Measurements from ENCODE around the gene RPS6KA3. TPM values are rescaled to one million over a fixed set of nuclear protein-coding genes. Genes with fewer than 3 reads are reported as not detected.

Gene RPS6KA3
- total RNA-seq, 1 donor from 2014 or later: 40.5 TPM

DNA sequence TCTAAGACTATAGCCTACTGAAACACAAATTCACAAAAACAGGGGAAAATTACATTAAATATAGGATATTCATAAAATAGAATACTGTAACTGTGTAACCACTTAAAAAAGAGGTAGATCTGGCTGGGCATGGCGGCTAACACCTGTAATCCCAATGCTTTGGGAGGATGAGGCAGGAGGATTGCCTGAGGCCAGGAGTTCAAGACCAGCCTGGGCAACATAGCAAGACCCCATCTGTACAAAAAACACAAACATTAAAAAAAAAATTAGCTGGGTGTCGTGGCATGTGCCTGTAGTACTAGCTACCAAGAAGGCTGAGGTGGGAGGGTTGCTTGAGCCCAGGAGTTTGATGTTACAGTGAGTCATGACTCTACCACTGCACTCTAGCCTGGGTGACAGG lies 33.4 kb downstream of the RPS6KA3 start:
- no peak for ATAC-seq (ENCODE audit: low read depth)
- Mint-ChIP-seq H3K36me3 (ENCODE audit: low read depth) (peaks cover 52% of the 10 kb centered on the region), H3K27ac (no peak overlapping the region), H3K27me3 (no peaks in the 10 kb centered on the region), H3K9me3 (no peaks in the 10 kb centered on the region), H3K4me1 (peaks cover 22% of the 10 kb centered on the region), H3K4me3 (no peak overlapping the region)
- ChIA-PET CTCF (no interaction called here), POLR2A (no interaction called here)
- TF ChIP-seq, protein P1, sequence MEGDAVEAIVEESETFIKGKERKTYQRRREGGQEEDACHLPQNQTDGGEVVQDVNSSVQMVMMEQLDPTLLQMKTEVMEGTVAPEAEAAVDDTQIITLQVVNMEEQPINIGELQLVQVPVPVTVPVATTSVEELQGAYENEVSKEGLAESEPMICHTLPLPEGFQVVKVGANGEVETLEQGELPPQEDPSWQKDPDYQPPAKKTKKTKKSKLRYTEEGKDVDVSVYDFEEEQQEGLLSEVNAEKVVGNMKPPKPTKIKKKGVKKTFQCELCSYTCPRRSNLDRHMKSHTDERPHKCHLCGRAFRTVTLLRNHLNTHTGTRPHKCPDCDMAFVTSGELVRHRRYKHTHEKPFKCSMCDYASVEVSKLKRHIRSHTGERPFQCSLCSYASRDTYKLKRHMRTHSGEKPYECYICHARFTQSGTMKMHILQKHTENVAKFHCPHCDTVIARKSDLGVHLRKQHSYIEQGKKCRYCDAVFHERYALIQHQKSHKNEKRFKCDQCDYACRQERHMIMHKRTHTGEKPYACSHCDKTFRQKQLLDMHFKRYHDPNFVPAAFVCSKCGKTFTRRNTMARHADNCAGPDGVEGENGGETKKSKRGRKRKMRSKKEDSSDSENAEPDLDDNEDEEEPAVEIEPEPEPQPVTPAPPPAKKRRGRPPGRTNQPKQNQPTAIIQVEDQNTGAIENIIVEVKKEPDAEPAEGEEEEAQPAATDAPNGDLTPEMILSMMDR (IDR thresholded peaks at IDR 0.05): no peak
- intact Hi-C loops (cut with micrococcal nuclease): no loop called here
- DNase-seq: no peak

DNA sequence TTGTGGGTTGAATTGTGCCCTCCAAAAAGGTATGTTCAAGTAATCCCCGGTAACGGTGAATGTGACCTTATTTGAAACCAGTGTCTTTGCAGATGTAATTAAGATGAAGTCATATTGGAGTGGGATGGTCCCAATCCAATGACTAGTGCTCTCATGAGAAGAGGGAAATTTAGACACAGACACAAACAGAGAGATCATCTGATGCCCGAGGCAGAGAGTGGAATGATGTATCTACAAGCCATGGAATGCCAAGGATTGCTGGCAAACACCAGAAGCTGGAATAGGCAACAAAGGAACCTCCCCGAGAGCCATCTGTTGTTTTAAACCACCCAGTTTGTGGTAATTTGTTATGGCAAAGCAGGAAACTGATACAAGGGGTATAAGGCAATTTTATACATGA lies 35.1 kb downstream of the RPS6KA3 start:
- ChIA-PET POLR2A (no interaction called here), CTCF (no interaction called here)
- no peak overlapping the region for H3K27ac Mint-ChIP-seq
- ATAC-seq (ENCODE audit: low read depth) (no peak), DNase-seq (no peak)
- H3K4me3 Mint-ChIP-seq: no peak overlapping the region
- peaks cover 22% of the 10 kb centered on the region for H3K4me1 Mint-ChIP-seq
- intact Hi-C loops (cut with micrococcal nuclease): no loop called here
- peaks cover 55% of the 10 kb centered on the region for H3K36me3 Mint-ChIP-seq (ENCODE audit: low read depth)
- TF ChIP-seq, protein P1 (IDR thresholded peaks at IDR 0.05): no peak
- no peaks in the 10 kb centered on the region for H3K27me3 Mint-ChIP-seq
- H3K9me3 Mint-ChIP-seq: no peaks in the 10 kb centered on the region

DNA sequence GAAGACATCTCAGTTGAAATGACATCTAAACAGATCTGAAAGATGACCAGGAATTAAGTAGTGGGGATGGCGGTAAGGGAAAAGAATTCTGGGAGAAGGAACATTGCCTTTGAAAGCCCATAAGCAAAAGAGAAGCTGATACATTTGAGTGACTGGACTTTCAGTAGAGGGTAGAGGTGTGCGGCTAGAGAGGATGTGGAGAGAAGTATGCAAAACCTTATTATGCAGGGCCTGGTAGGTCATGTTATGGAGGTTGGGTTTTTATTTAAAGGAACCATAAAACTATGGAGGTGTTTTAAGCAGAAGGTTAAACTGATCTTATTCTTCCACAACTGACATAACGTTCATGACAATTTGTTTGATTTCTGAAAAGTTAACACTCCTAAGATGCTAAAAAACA lies 36.3 kb downstream of the RPS6KA3 start:
- no peak overlapping the region for H3K4me3 Mint-ChIP-seq
- POLR2A ChIA-PET: no interaction called here
- peaks cover 49% of the 10 kb centered on the region for H3K36me3 Mint-ChIP-seq (ENCODE audit: low read depth)
- H3K27ac Mint-ChIP-seq: no peak overlapping the region
- DNase-seq (no peak), ATAC-seq (ENCODE audit: low read depth) (peak; percentile 57)
- H3K9me3 Mint-ChIP-seq: no peaks in the 10 kb centered on the region
- no peaks in the 10 kb centered on the region for H3K27me3 Mint-ChIP-seq
- CTCF ChIA-PET: no interaction called here
- TF ChIP-seq, protein P1 (IDR thresholded peaks at IDR 0.05): no peak
- intact Hi-C loops (cut with micrococcal nuclease): no loop called here
- H3K4me1 Mint-ChIP-seq: peaks cover 26% of the 10 kb centered on the region

DNA sequence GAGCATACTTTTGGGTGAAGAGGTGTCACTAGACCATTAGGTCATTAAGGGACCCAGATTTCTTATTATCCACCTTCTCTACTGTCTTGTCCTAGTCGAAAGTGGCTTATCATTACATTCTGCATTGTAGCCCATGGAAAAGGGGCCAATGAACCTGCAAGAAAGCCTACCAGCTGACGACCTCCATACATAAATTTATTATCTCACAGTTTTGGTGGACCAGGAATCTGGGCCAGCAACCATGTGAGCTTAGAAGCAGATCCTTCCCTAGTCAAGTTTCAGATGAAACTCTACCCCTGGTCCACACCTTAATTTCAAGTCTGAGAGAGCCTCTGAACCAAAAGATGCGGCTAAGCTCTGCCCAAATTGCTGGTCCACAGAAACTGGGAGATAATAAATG lies 37.6 kb downstream of the RPS6KA3 start:
- H3K36me3 Mint-ChIP-seq (ENCODE audit: low read depth): peaks cover 47% of the 10 kb centered on the region
- no peak overlapping the region for H3K27ac Mint-ChIP-seq
- ChIA-PET POLR2A (interaction anchor here (0.6 kb wide), 1 partner anchor 18 kb away, joined by 3 read pairs; no protein-coding TSS in a partner anchor), CTCF (no interaction called here)
- H3K4me3 Mint-ChIP-seq: no peak overlapping the region
- H3K27me3 Mint-ChIP-seq: no peaks in the 10 kb centered on the region
- TF ChIP-seq, protein P1 (IDR thresholded peaks at IDR 0.05): no peak
- no peaks in the 10 kb centered on the region for H3K9me3 Mint-ChIP-seq
- peaks cover 31% of the 10 kb centered on the region for H3K4me1 Mint-ChIP-seq
- DNase-seq (no peak), ATAC-seq (ENCODE audit: low read depth) (no peak)
- intact Hi-C loops (cut with micrococcal nuclease): no loop called here

DNA sequence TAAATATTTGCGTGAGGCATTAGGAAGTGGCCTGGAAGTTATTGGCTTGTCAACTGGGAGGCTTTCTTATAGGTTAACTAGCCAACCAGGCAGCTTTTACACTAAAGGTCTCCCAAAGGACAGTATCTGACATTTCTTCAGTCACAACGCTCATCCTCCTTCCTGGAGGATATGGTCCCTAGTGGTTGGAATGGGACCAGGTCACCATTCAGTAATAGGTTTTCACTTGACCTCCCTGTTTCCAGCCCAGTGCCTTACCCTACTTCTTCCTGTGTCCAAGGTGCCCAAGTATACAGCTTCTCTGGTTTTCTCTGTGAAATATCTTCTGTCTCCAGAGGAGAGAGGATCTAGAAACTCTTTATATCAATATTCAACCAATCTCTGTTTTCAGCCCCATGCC lies 38.5 kb downstream of the RPS6KA3 start:
- POLR2A ChIA-PET: interaction anchor here (0.6 kb wide), 1 partner anchor 17 kb away, joined by 3 read pairs; no protein-coding TSS in a partner anchor
- no peak overlapping the region for H3K4me3 Mint-ChIP-seq
- intact Hi-C loops (cut with micrococcal nuclease): no loop called here
- peaks cover 34% of the 10 kb centered on the region for H3K4me1 Mint-ChIP-seq
- TF ChIP-seq, protein P1 (IDR thresholded peaks at IDR 0.05): no peak
- H3K27me3 Mint-ChIP-seq: no peaks in the 10 kb centered on the region
- ATAC-seq (ENCODE audit: low read depth) (no peak), DNase-seq (no peak)
- no peaks in the 10 kb centered on the region for H3K9me3 Mint-ChIP-seq
- H3K36me3 Mint-ChIP-seq (ENCODE audit: low read depth): peaks cover 43% of the 10 kb centered on the region
- CTCF ChIA-PET: no interaction called here
- H3K27ac Mint-ChIP-seq: no peak overlapping the region

All from activated B cell treated with CpG ODN at 0.5 μM for 24 hours (primary cell).